GM18517 (cell line): ENCODE data around the gene ACYP2.
"Not testable (repeated sequence)": the region's sequence is repeated elsewhere in the genome, so short reads cannot be mapped to it uniquely, and the experiment has no call there.

ENCODE experiments used
- ATAC-seq: cut with Tn5 transposase; IDR thresholded peaks from one replicate; pipeline ENCODE4 v1.9.1; 2021; ENCODE audit warnings: mild to moderate bottlenecking, moderate library complexity; ENCODE audit not compliant: unreplicated experiment

ACYP2 gene

DNA sequence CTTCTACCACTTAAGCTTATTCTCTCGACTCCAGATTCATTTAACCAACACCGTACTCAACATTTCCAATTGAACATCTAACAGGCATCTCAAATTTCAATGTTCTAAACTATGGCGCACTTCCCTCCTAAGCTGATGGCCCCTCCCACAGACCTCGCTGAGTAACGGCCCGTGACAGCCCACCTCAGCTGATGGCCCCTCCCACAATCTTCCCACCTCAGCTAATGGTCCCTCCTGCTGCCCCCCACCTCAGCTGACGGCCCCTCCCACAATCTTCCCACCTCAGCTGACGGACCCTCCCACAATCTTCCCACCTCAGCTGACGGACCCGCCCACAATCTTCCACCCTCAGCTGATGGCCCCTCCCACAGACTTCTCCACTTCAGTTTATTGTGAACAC, 197.7 kb downstream of the ACYP2 start:
- ATAC-seq = no peak

DNA sequence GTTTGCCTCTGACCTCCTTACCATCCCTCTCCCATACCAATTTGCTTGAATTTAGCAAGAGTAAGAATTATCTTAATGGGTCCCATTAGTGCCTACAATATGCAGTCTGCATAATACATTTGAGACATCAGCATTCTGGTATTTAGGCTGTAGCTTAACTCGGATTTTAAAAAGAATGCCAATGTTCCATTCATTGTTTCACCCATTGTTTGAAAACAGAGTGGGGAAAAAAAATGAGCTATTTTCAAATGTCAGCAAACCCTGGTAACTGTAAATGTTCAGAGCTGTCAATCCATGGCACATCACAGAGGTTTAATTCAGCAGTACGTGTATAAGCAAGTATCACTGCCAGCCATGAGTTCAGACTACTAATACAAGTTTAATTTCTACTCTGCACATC, 202.6 kb downstream of the ACYP2 start:
- no peak for ATAC-seq

DNA sequence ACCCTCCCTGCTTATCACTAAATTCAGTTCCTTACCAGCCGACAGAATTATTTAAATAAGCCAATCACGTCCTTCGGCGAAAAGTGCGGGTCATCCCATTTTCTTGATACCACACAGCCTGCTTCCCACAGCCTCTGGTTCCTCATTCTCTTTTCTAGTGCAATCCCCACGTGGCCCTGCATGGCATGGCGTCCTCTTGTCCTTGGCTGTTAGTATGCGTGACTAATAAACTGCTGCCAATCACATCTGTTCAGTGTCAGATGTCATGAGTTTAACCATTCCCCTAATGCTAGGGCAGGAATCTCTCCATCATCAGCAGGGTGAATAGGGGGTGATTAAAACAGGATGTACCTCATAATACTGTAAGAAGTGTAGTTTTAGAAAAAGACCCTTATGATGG, 203.4 kb downstream of the ACYP2 start:
- no peak for ATAC-seq

DNA sequence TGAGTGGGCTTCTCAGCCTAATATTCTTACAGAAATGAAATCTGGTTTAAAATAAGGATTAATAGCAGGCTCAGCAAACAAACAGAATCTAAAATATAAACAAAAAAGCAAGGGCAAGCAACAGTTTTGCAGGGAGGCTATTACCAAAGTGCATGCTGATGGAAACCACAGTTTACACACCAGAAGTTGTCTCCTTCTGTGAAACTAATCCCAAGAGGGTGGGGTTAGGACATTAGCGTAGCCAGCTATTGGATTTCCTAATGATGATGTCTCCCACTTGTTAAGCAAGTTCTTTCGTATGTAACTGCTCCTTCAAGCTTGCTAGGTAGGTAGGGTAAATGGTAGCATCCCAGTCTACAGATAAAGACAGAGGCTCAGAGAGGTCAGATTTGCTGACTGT, 205.6 kb downstream of the ACYP2 start:
- no peak for ATAC-seq

DNA sequence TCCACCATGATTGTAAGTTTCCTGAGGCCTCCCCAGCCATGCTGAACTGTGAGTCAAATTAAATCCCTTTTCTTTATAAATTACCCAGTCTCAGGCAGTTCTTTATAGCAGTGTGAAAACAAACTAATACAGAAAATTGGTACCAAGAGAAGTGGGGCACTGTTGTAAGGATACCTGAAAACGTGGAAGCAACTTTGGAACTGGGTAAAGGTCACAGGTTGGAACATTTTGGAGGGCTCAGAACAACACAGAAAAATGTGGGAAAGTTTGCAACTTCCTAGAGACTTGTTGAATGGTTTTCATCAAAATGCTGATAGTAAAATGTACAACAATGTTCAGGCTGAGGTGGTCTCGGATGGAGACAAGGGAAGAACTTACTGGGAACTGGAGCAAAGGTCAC, 209.1 kb downstream of the ACYP2 start:
- not testable (repeated sequence) for ATAC-seq

DNA sequence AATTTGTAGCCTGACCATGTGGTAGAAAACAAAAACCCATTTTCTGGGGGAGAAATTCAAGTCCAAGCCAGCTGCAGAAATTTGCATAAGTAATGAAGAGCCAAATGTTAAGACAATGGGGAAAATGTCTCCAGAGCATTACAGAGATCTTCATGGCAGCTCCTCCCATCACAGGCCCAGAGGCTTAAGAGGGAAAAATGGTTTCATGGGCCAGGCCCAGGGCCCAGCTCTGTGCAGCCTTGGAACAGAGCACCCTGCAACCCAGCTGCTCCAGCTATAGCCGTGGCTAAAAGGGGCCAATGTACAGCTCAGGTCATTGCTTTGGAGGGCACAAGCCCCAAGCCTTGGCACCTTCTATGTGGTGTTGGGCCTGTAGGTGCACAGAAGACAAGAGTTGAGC, 209.7 kb downstream of the ACYP2 start:
- ATAC-seq = no peak

DNA sequence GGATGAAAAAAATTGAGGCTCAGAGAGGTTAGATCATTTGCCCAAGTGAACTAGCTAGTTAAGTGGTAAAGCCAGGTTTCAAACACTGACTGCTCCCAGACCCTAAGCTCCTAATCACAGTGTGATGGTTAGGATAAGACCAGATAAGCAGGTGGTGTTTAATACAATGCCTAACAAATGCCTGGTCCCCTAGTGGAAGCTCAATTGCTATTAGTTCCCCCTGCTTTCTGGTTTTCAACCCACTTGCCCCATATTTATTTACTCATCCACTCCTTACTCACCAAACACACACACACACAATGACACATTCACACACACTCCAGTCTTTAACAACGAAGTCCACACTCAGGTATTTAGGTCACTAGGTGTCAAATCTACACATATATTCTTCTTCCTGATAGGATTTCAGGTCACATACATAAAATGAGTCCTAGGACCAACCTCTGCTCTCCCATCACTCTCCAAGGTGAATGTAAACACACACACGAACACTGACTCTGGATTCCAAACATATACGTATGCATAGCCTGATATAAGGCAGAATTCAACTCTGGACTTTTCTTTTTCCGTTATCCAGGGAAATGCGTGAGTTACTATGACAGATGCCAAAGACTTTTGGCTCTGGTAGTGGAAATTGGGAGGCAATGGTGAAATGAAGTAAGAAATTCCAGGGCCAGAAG, 214.2 kb downstream of the ACYP2 start:
- no peak for ATAC-seq

DNA sequence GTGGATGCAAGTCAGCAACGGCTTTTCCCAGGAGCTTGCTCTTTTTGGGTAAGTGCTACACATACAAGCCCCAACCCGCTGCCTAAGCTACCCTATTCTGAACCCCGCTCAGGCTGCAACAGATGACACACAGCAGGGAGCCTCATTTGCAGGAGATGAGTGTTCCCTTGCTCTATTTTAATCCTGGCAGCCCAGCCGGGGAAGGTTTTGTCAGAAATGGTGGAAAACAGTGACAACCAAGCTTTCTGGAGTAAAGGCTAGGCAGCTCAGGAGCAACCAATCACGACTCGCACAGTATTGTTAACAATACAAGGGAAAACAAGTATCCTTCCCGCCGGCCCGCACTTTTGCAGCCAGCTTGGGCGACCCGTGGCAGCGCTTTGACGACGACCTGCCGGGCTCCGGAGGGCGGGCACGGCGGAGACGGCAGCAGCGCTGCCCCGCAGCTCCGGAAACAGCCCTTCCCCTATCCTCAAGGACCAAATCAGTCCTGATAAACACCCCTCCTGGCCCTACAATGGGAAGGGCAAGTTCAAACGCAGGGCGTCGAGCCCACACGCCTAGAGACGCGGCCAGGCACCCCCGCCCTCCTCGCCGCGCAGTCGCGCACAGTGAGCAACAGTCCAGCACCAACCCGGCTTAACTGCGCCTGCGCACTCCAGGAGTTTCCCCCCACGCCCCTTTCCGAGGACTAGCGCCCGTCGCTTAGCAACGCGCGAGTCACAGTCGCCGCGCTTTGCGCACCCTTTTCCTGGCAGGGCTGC, 214.9 kb downstream of the ACYP2 start:
- ATAC-seq = peak; percentile 94

DNA sequence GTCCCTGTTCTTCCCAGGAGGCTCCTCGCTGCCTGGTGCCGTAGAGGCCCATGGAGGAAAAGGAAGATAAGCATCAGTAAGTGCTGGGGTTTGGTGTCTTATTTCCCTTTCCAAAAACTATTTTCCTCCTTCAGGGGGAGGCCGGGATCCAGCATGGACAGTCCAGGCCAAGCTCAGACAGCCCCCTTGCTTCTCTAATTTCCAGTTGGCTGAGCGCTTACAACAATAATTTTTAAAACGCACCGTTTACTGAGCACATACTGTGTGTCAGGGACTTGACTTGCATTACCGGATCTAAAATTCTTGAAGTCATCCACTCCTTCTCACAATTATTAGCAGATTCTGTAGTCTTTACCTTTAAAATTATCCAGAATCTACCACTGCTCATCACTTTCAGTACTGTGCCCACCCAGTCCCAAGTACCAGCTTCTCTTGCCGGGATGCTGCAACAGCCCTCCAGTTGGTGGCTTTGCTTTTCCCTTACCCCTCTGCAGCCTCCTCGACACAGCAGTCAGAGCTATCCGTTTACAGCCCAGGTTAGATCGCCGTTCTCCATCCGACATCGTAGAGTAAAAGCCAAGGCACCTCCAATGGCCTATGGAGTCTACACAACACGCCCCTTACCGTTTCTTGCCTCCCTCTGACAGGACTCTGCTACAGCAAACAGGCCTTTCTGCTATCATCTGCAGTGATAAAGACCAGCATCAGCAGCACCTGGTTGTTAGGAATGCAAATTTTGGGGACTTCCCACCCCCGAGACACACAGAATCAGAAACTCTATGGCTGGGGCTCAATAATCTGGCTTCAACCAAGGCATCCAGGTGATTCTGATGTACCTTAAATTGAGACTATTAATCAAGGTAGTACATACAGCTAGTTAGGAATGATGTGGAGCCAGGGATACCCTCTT, 215.8 kb downstream of the ACYP2 start:
- ATAC-seq = no peak

DNA sequence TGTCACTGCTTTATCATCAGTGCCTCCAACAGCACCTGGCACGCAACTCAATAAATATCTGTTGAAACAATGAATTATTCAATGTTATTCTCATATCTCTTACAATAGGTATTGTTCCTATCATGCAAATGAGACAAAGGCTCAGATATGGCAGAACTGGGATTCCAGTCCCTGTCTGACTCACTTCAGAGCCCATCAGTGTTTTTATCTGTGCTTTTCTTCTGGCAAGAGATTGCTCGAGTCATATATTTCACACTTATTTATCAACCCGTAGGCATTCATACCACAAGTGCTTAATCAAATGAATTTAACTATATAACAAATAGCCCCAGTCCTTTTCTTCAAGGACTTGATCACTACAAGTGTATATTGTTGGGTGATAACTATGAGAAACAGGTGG, 217.0 kb downstream of the ACYP2 start:
- no peak for ATAC-seq

DNA sequence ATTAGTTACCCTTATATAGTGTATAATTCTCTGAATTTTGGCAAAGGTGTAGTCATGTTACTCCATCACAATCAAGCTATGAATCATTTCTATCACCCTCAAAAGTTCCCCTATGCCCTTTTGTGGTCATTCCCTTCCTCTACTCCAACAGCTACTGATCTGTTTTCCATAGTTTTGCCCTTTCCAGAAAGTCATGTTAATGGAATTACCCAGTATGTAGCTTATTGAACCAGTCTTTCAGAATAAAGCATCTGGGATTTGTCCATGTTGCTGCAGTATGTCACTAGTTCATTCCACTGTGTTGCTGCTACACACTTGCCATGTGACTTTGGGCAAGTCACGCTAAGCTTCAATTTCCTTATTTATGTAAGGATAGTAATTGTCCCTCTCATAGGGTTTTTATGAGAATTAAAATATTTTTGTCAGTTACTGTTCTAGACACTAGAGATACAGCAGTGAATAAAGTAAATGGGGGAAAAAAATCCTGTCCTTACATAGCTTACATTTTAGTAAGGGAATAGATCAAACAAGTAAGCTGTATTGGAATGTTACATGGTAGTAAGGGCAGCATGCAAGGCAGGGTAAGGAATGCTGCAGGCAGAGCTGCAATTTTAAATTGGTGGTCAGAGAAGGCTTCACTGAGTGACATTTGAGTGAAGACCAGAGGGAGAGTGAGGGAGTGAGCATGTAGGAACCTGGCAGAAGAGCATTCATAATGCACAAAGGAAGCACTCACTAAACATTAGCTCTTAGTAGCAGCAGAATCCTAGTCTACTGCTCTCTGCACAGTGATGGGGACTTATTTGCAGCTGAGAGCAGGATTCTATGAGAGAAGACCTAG, 220.9 kb downstream of the ACYP2 start:
- ATAC-seq = no peak

DNA sequence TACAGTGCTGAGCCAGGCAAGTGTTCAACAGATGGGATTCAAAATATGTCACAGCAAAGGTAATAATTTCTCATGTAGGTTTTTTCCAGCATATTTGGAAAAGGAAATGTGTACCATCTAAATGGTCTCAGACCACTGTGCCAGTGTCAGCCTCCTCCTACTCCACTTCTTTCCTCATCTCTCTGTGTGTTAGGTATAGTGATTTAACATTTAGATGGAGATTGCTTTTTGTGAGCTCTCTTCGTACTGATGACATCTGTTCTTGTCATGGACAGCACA, 221.5 kb downstream of the ACYP2 start:
- no peak for ATAC-seq

DNA sequence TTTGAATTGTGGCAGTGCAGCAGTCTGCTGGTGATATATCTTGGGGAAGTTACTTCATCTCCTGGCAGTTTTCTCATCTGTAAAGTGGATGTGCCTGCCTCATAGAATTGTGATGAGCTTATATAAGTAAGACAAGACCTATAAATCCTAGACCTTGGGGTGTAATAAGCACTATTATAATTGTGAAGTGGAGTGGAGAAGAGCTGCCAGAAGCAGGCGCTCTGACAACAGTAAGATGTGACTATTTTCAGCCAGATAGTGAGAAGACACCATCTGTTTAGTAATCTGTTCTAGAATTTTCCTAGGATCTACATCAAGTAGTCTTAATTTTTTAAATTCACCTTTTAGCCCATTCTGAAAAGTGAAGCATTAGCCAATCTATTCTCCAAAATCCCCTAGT, 226.2 kb downstream of the ACYP2 start:
- ATAC-seq = no peak

DNA sequence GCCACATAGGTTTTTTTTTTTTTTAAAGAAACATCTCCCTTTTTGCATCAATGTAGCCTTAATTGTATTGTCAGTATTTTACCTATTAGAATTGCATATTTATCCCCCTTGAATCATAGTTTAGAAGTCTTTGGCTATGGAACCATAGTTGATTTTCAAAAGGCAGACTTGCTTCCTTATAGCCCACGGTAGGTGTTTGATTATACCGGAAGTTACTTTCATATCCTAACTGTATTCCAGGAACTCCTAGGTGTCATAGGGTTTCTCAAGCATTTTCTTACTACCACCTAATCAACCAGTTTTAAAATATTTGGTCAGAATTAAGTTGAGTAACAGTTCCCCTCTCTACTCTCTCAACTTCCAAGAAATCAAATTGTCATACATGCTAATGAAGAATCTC, 227.2 kb downstream of the ACYP2 start:
- no peak for ATAC-seq

DNA sequence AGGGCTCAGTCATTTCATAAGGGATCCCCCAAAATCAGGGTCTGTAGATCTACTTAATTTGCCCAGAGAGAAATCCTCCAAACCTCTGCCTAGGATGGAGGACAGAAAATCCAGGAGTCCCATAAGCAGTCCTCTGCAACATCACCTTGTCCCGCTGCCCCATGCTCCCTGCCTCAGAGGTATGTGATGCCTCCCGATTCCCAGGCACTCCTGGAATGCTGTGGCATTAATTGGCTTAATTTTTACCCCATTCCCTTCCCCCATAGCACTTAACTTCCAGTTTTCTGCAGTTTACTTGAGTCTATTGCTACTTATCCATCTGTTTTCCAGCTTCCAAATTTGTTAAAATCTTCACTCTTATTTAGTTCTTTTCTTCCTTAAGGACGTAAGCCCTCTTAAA, 232.2 kb downstream of the ACYP2 start:
- no peak for ATAC-seq

DNA sequence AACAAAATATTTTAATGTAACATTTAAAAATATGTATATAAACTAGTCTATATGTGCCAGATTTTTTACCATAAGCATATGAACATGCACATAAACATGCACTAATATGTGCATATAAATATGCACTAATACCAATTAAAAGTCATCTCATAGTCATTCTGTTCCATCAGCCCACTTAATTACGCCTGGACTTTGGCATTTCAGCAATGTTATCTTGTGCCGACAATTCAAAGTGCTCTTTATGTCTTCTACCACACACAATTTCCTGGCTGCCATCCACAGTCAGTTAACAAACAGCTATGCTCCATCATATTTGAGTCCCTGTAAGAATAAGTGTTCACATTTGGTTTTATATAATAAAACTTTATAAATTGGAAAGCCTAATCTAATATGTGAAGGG, 233.2 kb downstream of the ACYP2 start:
- ATAC-seq = no peak

DNA sequence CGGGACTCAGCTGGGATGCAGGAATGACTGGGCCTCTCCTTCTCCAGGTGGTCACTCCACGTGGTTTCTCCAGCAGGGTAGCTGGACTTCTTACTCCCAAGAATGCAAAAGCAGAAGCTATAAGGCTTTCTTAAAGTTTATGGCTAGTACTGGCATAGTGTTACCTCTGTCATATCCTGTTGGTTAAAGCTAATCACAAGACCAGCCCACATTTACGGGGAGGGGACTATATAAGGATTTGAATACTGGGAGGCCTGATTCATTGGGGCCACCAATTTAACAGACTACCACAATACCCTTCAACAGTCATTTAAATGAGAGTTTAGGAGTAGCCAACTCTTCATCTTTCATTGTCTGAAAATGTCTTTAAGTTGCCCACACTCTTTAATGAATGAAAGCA, 235.0 kb downstream of the ACYP2 start:
- no peak for ATAC-seq

DNA sequence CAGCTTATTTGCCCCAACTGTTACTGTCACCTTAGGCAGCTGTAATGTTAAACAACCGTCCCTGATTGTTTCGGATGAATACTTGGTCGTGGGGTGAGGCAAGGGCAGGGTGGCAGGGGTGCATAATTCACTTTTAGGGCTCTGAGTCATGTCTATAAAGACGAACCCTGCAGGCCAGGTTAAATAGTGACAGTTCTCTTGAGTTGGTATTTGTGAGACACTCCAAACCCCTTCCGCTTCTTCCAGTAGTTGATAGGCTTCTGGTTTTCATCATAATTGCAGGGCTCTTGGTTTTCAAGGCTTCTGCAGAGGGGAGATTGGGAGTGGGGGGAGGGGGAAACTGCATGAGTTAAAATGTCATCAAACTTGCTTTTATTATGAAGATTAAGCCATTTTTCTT, 237.8 kb downstream of the ACYP2 start:
- ATAC-seq = no peak
